ENCODE data around the gene SBNO2.

DNA sequence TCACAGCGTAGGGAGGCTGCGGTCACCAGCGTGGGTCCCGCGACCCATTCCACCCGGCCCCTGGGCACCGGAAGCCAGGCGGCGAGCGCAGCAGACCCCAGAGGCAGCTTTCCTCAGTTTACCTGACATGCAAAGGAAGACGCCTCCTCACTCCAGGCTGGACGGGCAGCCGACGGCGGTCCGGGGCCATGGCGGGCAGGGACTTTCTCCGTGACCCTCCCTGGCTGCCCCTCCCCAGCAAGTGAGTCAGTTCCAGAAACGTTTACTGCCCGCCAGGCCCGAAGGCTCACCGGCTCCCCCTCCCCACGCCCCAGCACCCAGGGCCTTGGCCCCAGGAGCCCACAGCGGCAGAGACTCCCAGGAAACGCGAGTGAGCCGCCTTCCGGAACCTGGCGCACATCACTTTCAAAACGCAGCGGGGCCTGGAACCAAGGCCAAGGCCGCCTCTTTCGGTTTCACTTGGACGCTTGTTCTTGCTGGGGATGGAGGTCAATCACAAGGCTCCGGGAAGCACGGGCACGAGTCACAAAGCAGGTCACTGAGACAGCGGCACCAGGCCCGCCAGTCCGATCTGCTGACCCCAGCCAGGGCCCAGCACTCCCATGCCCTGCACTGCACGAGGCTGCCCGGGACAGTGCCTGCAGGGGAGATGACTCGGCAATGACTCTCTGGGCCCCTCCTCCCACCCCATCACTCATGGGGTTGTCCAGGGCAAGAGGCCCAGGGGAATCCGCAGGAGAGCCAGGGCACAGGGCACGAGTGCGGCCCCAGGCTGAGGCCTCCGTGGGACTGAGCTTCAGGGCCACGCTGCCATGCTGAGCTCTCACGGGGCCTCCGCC lies 5.3 kb downstream of the SBNO2 start:
- no peak for TF ChIP-seq POLR2A (IDR thresholded peaks at IDR 0.05; ENCODE audit: low read depth, low read length)
- TF ChIP-seq, protein P1, sequence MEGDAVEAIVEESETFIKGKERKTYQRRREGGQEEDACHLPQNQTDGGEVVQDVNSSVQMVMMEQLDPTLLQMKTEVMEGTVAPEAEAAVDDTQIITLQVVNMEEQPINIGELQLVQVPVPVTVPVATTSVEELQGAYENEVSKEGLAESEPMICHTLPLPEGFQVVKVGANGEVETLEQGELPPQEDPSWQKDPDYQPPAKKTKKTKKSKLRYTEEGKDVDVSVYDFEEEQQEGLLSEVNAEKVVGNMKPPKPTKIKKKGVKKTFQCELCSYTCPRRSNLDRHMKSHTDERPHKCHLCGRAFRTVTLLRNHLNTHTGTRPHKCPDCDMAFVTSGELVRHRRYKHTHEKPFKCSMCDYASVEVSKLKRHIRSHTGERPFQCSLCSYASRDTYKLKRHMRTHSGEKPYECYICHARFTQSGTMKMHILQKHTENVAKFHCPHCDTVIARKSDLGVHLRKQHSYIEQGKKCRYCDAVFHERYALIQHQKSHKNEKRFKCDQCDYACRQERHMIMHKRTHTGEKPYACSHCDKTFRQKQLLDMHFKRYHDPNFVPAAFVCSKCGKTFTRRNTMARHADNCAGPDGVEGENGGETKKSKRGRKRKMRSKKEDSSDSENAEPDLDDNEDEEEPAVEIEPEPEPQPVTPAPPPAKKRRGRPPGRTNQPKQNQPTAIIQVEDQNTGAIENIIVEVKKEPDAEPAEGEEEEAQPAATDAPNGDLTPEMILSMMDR (IDR thresholded peaks at IDR 0.05; ENCODE audit: extremely low read depth in 1 of 2, insufficient read depth in 1 of 2, low read depth in 1 of 2, low read length in 2 of 2): no peak
- TF ChIP-seq POLR2AphosphoS5 (IDR thresholded peaks at IDR 0.05; ENCODE audit: insufficient read depth, low read depth, low read length): no peak
- no peak for TF ChIP-seq JUN (IDR thresholded peaks at IDR 0.05; ENCODE audit: borderline replicate concordance, insufficient read depth, insufficient read length, low read depth)
- no peak for TF ChIP-seq EZH2 (IDR thresholded peaks at IDR 0.05; ENCODE audit: borderline replicate concordance, low read depth, low read length, severe bottlenecking)
- TF ChIP-seq GATA2 (IDR thresholded peaks at IDR 0.05; ENCODE audit: insufficient read depth, insufficient read length, low read depth, low read length): no peak
- TF ChIP-seq MYC (IDR thresholded peaks at IDR 0.05; ENCODE audit: low read depth, low read length): no peak

Data from endothelial cell of umbilical vein (primary cell).